H1 (cell line): ENCODE data around the gene PRR30. TPM values are rescaled to one million over a fixed set of nuclear protein-coding genes. Genes with fewer than 3 reads are reported as not detected.

Source experiments
- CTCF ChIA-PET: fragments of 300-600 bp; sonication (Branson Sonifier 250); formaldehyde crosslinking; loops from one replicate; lab custom pipeline; 2021; ENCODE audit not compliant: partially characterized antibody; lab: Charles Lee
- POLR2A ChIA-PET: fragments of 300-600 bp; sonication (Branson Sonifier 250); formaldehyde crosslinking; loops from one replicate; lab custom pipeline; 2021; ENCODE audit warnings: inconsistent platforms; ENCODE audit not compliant: partially characterized antibody; lab: Charles Lee
- DNase-seq, 2 experiments: peaks; one replicate each; pipeline versions ENCODE4 v3.0.0 to v3.0.0-alpha.2; 2010 to 2022; ENCODE audit warnings: low spot score in 2 of 2, low read depth in 1 of 2, mixed read lengths in 1 of 2
- FAIRE-seq: peaks from 2 replicates; lab custom pipeline; 2011; peaks lifted over from hg19 to GRCh38; lab: Jason Lieb, UNC
- H2AFZ ChIP-seq: 2 replicates; pipeline ENCODE4 v1.8.1; 2012; ENCODE audit warnings: low read length, inconsistent platforms
- H2AK5ac ChIP-seq: 2 replicates; pipeline ENCODE4 v1.6.1; 2013; ENCODE audit warnings: low read depth, low read length
- H2BK120ac ChIP-seq: replicated peaks from 2 replicates; pipeline ENCODE3; 2013; ENCODE audit warnings: low read depth, low read length, inconsistent platforms
- H2BK12ac ChIP-seq: 2 replicates; pipeline ENCODE4 v1.6.1; 2013; ENCODE audit warnings: low read depth, low read length
- H2BK15ac ChIP-seq: 2 replicates; pipeline ENCODE4 v1.6.1; 2013; ENCODE audit warnings: low read length
- H2BK20ac ChIP-seq: 2 replicates; pipeline ENCODE4 v1.6.1; 2013; ENCODE audit warnings: low read length
- H2BK5ac ChIP-seq: 2 replicates; pipeline ENCODE4 v1.6.1; 2013; ENCODE audit warnings: low read depth, low read length
- H3K14ac ChIP-seq: 2 replicates; pipeline ENCODE4 v1.6.1; 2013; ENCODE audit warnings: inconsistent platforms; ENCODE audit not compliant: insufficient read length
- H3K18ac ChIP-seq: 2 replicates; pipeline ENCODE4 v1.6.1; 2013; ENCODE audit warnings: low read length; ENCODE audit errors: extremely low read depth
- H3K23ac ChIP-seq: 2 replicates; pipeline ENCODE4 v1.6.1; 2013; ENCODE audit warnings: inconsistent platforms; ENCODE audit not compliant: insufficient read length
- H3K23me2 ChIP-seq: 2 replicates; pipeline ENCODE4 v1.6.1; 2013; ENCODE audit warnings: low read depth, low read length
- H3K27ac ChIP-seq: 2 replicates; pipeline ENCODE4 v1.6.1; 2011; ENCODE audit warnings: low read depth, low read length, inconsistent platforms
- H3K27me3 ChIP-seq, 4 experiments: replicated peaks in 1 of 4; 1 replicate in 1 of 4; 2 replicates in 3 of 4; pipeline versions ENCODE4 v1.6.1 to v1.8.1; 2011 to 2013; ENCODE audit warnings: low read length in 3 of 4, mild to moderate bottlenecking in 3 of 4, inconsistent platforms in 2 of 4, mixed read lengths in 2 of 4, moderate library complexity in 1 of 4; ENCODE audit not compliant: control insufficient read depth in 3 of 4, insufficient read depth in 3 of 4; ENCODE audit errors: extremely low read depth in 1 of 4
- H3K36me3 ChIP-seq, 4 experiments: 2 replicates each; pipeline versions ENCODE4 v1.6.1 to v1.8.1; 2011 to 2013; ENCODE audit warnings: mild to moderate bottlenecking in 4 of 4, low read length in 3 of 4, moderate library complexity in 2 of 4, control low read depth in 1 of 4, inconsistent platforms in 1 of 4; ENCODE audit not compliant: insufficient read depth in 4 of 4, control insufficient read depth in 2 of 4
- H3K4ac ChIP-seq: replicated peaks from 2 replicates; pipeline ENCODE3; 2013; ENCODE audit warnings: low read length, low read depth, mixed read lengths, inconsistent platforms; ENCODE audit not compliant: insufficient read length
- H3K4me1 ChIP-seq, 4 experiments: replicated peaks in 1 of 4; 1 replicate in 1 of 4; 2 replicates in 3 of 4; pipeline versions ENCODE4 v1.6.1 to v1.8.1; 2011 to 2013; ENCODE audit warnings: low read length in 3 of 4, inconsistent platforms in 2 of 4, mixed read lengths in 1 of 4; ENCODE audit not compliant: insufficient read depth in 4 of 4, control insufficient read depth in 3 of 4
- H3K4me2 ChIP-seq, 2 experiments: 2 replicates each; pipeline versions ENCODE4 v1.6.1 to v1.8.1; 2011 to 2013; ENCODE audit warnings: low read depth in 2 of 2, low read length in 2 of 2, control low read depth in 1 of 2, inconsistent platforms in 1 of 2, mild to moderate bottlenecking in 1 of 2; ENCODE audit not compliant: insufficient read depth in 1 of 2
- H3K4me3 ChIP-seq, 4 experiments: fragments of 200-600, 300-600 bp in 1 of 4; sonication (generic), shearing (Covaris generic), sonication (Bioruptor Twin) in 1 of 4; 2 replicates each; pipeline versions ENCODE4 v1.5.1 to v1.8.1; 2011 to 2016; ENCODE audit warnings: low read length in 4 of 4, low read depth in 3 of 4, control low read depth in 2 of 4, inconsistent platforms in 2 of 4, mild to moderate bottlenecking in 2 of 4, mixed read lengths in 1 of 4, moderate library complexity in 1 of 4; ENCODE audit not compliant: insufficient read depth in 2 of 4; ENCODE audit errors: extremely low read depth in 1 of 4
- H3K56ac ChIP-seq: replicated peaks from 2 replicates; pipeline ENCODE3; 2013; ENCODE audit warnings: low read depth, mild to moderate bottlenecking, mixed read lengths, low read length, inconsistent platforms; ENCODE audit not compliant: insufficient read length
- H3K79me1 ChIP-seq: 2 replicates; pipeline ENCODE4 v1.6.1; 2013; ENCODE audit warnings: low read depth, low read length, control low read depth
- H3K79me2 ChIP-seq, 2 experiments: 2 replicates each; pipeline versions ENCODE4 v1.6.1 to v1.8.1; 2012 to 2013; ENCODE audit warnings: low read length in 2 of 2, mild to moderate bottlenecking in 2 of 2, inconsistent platforms in 1 of 2; ENCODE audit not compliant: insufficient read depth in 2 of 2, control insufficient read depth in 1 of 2
- H3K9ac ChIP-seq, 4 experiments: replicated peaks in 1 of 4; 1 replicate in 1 of 4; 2 replicates in 3 of 4; pipeline versions ENCODE4 v1.6.1 to v1.8.1; 2011 to 2013; ENCODE audit warnings: low read depth in 3 of 4, low read length in 3 of 4, control low read depth in 2 of 4, mild to moderate bottlenecking in 2 of 4, moderate library complexity in 2 of 4, inconsistent platforms in 1 of 4; ENCODE audit errors: extremely low read depth in 1 of 4
- H3K9me3 ChIP-seq, 2 experiments: 2 replicates each; pipeline versions ENCODE4 v1.6.1 to v1.8.1; 2012 to 2013; ENCODE audit warnings: mild to moderate bottlenecking in 2 of 2, moderate library complexity in 2 of 2, control low read depth in 1 of 2, inconsistent platforms in 1 of 2, low read depth in 1 of 2, low read length in 1 of 2, mixed read lengths in 1 of 2; ENCODE audit not compliant: insufficient read depth in 2 of 2
- H4K20me1 ChIP-seq, 2 experiments: replicated peaks in 1 of 2; 2 replicates each; pipeline versions ENCODE3 to v1.8.1; 2011 to 2013; ENCODE audit warnings: inconsistent platforms in 2 of 2, low read length in 2 of 2, mild to moderate bottlenecking in 1 of 2; ENCODE audit not compliant: insufficient read depth in 2 of 2, control insufficient read depth in 1 of 2
- H4K5ac ChIP-seq: 2 replicates; pipeline ENCODE4 v1.6.1; 2013; ENCODE audit warnings: low read length, low read depth, mixed read lengths, inconsistent platforms; ENCODE audit not compliant: insufficient read length
- H4K8ac ChIP-seq: 2 replicates; pipeline ENCODE4 v1.8.0; 2013; ENCODE audit warnings: mild to moderate bottlenecking, moderate library complexity, low read length, inconsistent platforms; ENCODE audit not compliant: insufficient read depth; ENCODE audit errors: extremely low read depth
- H4K91ac ChIP-seq: replicated peaks from 2 replicates; pipeline ENCODE3; 2013; ENCODE audit warnings: low read length, mixed read lengths, inconsistent platforms; ENCODE audit not compliant: insufficient read length
- ASH2L ChIP-seq: fragments of 200-600, 300-600 bp; sonication (generic); IDR thresholded peaks from one replicate; pipeline ENCODE4 v1.7.1; 2017; ENCODE audit warnings: low read length
- ATF2 ChIP-seq: IDR thresholded peaks from 2 replicates; pipeline ENCODE4 v1.6.1; 2012; ENCODE audit warnings: low read length, inconsistent platforms
- BRCA1 ChIP-seq: IDR thresholded peaks from 2 replicates; pipeline ENCODE4 v1.6.1; 2012; ENCODE audit warnings: low read depth, low read length, improper control_type of control experiment
- CBX5 ChIP-seq: fragments of 300-800, 300-1000 bp; sonication (generic); IDR thresholded peaks from 2 replicates; pipeline ENCODE4 v1.7.1; 2016; ENCODE audit warnings: antibody characterized with exemption, low read length, low read depth
- CHD2 ChIP-seq: IDR thresholded peaks from 2 replicates; pipeline ENCODE4 v1.6.1; 2012; ENCODE audit warnings: low read length, improper control_type of control experiment
- E2F6 ChIP-seq: IDR thresholded peaks from 2 replicates; pipeline ENCODE4 v1.6.1; 2012; ENCODE audit warnings: inconsistent platforms
- HDAC6 ChIP-seq: IDR thresholded peaks from one replicate; pipeline ENCODE4 v1.7.1; 2012; ENCODE audit warnings: low read depth, mild to moderate bottlenecking, inconsistent platforms, low read length, moderate library complexity
- MAFK ChIP-seq: IDR thresholded peaks from 2 replicates; pipeline ENCODE4 v1.6.1; 2012; ENCODE audit warnings: low read depth, mild to moderate bottlenecking, improper control_type of control experiment, low read length
- POU5F1 ChIP-seq: IDR thresholded peaks from 2 replicates; pipeline ENCODE4 v1.6.1; 2011; ENCODE audit warnings: low read depth, mild to moderate bottlenecking, low read length, moderate library complexity
- SIN3A ChIP-seq, 2 experiments: IDR thresholded peaks in 1 of 2; conservative IDR thresholded peaks in 1 of 2; 2 replicates each; pipeline ENCODE4 v1.6.1; 2011 to 2012; ENCODE audit warnings: low read length in 2 of 2, improper control_type of control experiment in 1 of 2, low read depth in 1 of 2, mild to moderate bottlenecking in 1 of 2
- WGBS, 2 experiments: shearing (Covaris generic) in 1 of 2; methylation state at CpG; one replicate each; pipeline versions ENCODE4 v1.1.6 to v1.1.7; 2013 to 2015; ENCODE audit warnings: low lambda C conversion rate in 2 of 2, mixed read lengths in 2 of 2, inconsistent platforms in 1 of 2, low coverage in 1 of 2, missing lambda C conversion rate in 1 of 2; ENCODE audit not compliant: insufficient replicate concordance in 2 of 2, insufficient coverage in 1 of 2, insufficient read length in 1 of 2; ENCODE audit errors: extremely low coverage in 1 of 2, missing lambda C conversion rate in 1 of 2; 5-methylcytosine and 5-hydroxymethylcytosine counted together
- polyA plus RNA-seq, 7 experiments: library from polyadenylated mRNA; depleted of rRNA in 3 of 7; stranded (reverse) in 5 of 7; unstranded in 2 of 7; fragments of >200 nt in 5 of 7; fragments of 200-250 nt in 2 of 7; gene quantifications; 1 replicate in 5 of 7; 2 replicates in 1 of 7; 4 replicates in 1 of 7; pipeline versions ENCODE4 v1.2.1 to v1.2.3, GENCODE V29; 2011 to 2013; ENCODE audit warnings: missing spikeins in 2 of 7, mixed read lengths in 2 of 7
- total RNA-seq: library from RNA; stranded (reverse); fragmentation: NEBNext Ultra II Directional; extraction: Animal tissue kit (Norgen Biotek cat#: 25700); gene quantifications from 2 replicates; pipeline ENCODE4 v1.2.1, GENCODE V29; 2021

PRR30 gene
- total and polyA plus RNA-seq, 2 of the 8 experiments (the other 6 are each of a cell fraction or from before 2014, with no cell fraction given): not detected

GRCh38 chr2:27108221-27108620, 31.0 kb downstream of the PRR30 start:
- no peaks in the 10 kb centered on the region for H4K20me1 ChIP-seq
- H3K36me3 ChIP-seq: no peaks in the 10 kb centered on the region
- H3K4me1 ChIP-seq: no peaks in the 10 kb centered on the region; a peak in 1 of 7 replicates
- no peak overlapping the region for H4K91ac ChIP-seq
- H3K4ac ChIP-seq: no peak overlapping the region
- POLR2A ChIA-PET: interaction anchor here (1.7 kb wide), 1 partner anchor 25 kb away, joined by 4 read pairs; no protein-coding TSS in a partner anchor
- no peak overlapping the region for H2BK12ac ChIP-seq
- no peak overlapping the region for H4K5ac ChIP-seq
- no peak overlapping the region for H3K23ac ChIP-seq
- no peak overlapping the region for H2AK5ac ChIP-seq
- H3K4me2 ChIP-seq: no peak overlapping the region
- DNase-seq (no peak), FAIRE-seq (no peak)
- H3K9me3 ChIP-seq: no peaks in the 10 kb centered on the region
- no peak overlapping the region for H3K9ac ChIP-seq
- no peak overlapping the region for H2BK15ac ChIP-seq
- H4K8ac ChIP-seq: no peak overlapping the region
- no peak overlapping the region for H3K56ac ChIP-seq
- H3K79me1 ChIP-seq: no peaks in the 10 kb centered on the region
- CTCF ChIA-PET: interaction anchor here (0.6 to 9.5 kb wide), 9 partner anchors 8 to 177 kb away, joined by 3 to 120 read pairs (median 5); partner anchors contain the start of gene KHK
- no peak overlapping the region for H3K4me3 ChIP-seq
- no peak overlapping the region for H3K27ac ChIP-seq
- H3K23me2 ChIP-seq: no peaks in the 10 kb centered on the region
- H2BK120ac ChIP-seq: no peak overlapping the region
- no peak overlapping the region for H3K18ac ChIP-seq
- no peak overlapping the region for H2BK20ac ChIP-seq
- H3K14ac ChIP-seq: no peak overlapping the region
- H2AFZ ChIP-seq: no peak overlapping the region
- no peak overlapping the region for H2BK5ac ChIP-seq
- H3K79me2 ChIP-seq: no peaks in the 10 kb centered on the region
- 94% methylated on average over 2 of the region's 2 CpGs; no CpG with 5 or more reads in 1 of the 2 experiments for WGBS, 2 experiments
- H3K27me3 ChIP-seq: no peaks in the 10 kb centered on the region; a peak in 1 of 7 replicates
- TF ChIP-seq ASH2L: no peak
- no peak for TF ChIP-seq MAFK
- no peak for TF ChIP-seq E2F6
- TF ChIP-seq BRCA1: no peak
- no peak for TF ChIP-seq HDAC6
- TF ChIP-seq CBX5: no peak
- TF ChIP-seq POU5F1: no peak
- TF ChIP-seq ATF2: no peak
- no peak for TF ChIP-seq CHD2
- no peak for TF ChIP-seq SIN3A (conservative IDR thresholded peaks at IDR 0.05 in 1 of 2, IDR thresholded peaks at IDR 0.05 in 1 of 2; ENCODE audit: low read depth in 1 of 2, low read length in 2 of 2)
